Stimulated activated CD4-positive, alpha-beta T cell treated with anti-CD3 and anti-CD28 coated beads, TNF-alpha, amount 100 ng/mL, for 24 hours (primary cell): Measurements from ENCODE around the gene TMEM154.

Experiments used
- DNase-seq, 3 experiments: peaks; one replicate each; pipeline ENCODE4 v3.0.0-alpha.2; 2020; ENCODE audit warnings: low read depth in 3 of 3

The TMEM154 gene

DNA sequence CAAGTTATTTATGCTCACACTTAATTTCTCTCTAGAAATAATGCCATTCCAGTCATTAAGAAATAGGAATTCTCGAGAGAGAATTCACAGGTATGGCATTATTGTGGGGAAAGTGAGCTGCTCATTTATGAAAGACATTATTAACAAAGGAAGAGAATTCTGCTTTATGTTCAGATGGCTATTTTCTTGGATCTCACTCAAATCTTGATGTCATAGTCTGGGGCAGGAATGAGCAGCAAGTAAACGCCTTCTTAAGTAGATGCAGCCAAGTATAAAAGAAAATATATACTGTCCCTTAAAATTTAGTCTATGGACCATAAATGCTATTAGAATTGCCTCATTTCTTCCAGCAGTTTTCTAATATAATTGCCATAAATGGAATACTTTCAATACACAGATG, 85.7 kb downstream of the TMEM154 start:
- no peak for DNase-seq

DNA sequence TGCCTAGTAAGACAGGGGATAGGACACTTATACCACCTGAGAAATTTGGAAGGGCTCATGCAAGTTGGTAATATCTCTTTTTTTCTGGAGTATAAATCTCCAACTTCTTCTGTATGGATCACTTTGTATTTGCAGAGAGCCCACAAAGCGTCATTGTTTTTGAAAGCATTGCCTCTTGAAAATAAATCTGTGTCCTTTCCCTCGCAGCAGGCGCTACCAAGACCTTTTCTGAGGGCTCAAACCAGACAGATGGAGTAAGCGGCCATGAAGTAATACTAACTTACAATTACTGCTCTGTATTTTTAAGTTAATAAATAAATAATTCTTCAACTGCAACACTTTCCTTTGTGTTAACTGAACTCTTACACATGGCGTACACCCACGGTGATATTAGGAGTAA, 87.9 kb downstream of the TMEM154 start:
- DNase-seq = no peak

DNA sequence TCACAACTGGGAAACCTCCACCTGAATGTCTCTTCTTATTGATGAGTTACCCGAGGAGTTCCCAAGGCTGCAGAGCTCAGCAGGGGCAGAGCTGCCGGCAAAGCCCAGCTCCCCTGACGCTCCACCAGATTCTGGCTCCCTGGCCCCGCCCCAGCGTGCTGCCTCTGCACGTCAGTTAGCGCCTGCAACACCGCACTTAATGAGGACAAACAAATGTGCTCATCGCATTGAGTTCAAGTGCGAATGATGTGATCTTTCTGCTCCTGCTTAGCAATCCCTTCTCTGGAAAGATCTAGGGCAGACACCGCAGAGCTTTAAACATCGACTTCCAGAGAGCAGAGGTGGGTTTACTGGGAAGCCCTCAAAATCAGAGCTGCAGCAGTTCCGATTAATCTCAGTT, 88.4 kb downstream of the TMEM154 start:
- DNase-seq = peak in 1 of 3 experiments; percentile 14

DNA sequence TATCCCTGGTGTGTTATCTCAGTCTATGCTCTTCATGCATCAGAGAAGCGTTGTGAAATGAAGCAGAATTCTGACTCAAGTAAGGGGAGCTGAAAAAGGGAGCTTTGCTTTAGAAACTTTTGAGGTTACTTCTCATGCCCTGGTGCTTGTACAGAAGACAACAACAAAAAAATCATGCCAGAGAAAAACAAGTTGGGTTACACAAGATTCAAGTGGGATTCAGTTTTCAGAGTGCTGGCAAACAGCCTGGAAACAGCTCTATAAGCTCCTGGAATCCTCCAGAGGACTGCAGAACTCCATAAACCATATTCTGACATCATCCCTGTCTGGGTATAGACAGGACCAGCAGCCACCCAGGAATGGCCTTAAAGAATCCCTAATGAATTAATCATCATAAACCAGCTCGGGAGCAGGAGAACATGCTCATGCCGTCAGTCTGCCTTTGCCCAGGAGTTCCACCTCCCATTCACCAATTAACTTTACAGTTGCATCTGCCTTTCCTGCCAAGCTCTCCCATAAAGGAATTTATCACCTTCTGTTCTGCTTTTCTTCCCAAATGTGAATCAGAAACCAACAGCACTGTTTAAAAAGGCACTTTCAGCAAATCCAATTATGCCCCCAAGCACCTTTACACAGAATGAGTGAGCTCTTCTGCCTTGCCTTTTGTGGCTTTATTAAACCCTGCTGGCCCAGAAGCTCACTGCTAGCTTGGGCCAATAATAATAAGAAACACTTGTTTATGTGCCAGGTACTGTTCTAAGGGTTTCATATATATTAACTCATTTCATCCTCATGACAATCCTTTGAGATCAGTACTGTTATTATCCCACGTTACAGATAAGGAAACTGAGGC, 89.4 kb downstream of the TMEM154 start:
- no peak for DNase-seq

DNA sequence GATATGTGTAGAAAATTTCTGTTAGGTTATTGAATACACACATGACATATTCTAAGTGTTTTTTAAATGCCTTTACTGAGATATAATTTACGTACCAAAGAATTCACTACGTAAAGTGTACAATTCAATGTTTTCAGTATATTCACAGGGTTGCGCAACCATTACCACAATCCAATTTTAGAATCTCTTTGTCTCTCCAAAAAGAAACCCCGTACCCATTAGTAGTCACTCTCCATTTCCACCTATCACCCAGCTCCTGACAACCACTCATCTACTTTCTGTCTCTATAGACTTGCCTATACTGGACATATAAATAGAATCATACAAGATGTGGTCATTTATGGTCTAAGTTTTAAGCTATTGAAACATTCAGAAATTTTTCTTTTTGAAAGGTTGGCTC, 90.9 kb downstream of the TMEM154 start:
- no peak for DNase-seq

DNA sequence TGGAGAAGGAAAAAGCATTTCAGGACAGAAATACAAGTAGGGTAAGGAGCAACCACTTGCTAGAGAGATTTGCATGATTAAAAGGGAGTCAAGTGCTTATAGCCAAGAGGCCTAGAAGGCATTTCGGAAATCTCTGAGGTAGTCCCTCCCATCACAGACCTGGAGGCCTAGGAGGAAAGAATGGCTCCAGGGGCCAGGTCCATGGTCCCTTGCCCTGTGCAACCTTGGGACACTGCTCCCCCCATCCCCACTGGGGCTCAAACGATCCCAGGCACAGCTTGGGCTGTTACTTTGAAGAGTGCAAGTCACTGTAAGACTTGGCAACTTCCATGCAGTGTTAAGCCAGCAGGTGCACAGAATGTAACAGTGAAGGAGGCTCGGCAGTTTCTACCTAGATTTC, 92.7 kb downstream of the TMEM154 start:
- DNase-seq = no peak

DNA sequence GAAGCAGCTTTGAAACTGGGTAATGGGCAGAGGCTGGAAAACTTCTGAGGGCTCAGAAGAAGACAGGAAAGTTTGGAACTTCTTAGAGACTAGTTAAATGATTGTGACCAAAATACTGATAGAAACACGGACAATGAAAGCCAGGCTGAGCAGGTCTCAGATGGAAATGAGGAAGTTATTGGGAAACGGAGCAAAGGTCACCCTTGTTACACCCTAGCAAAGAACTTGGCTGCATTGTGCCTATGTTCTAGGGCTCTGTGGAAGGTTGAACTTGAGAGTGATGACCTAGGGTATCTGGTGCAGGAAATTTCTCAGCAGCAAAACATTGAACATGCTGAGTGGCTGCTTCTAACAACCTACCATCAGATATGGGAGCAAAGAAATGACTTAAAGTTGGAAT, 93.1 kb downstream of the TMEM154 start:
- no peak for DNase-seq

DNA sequence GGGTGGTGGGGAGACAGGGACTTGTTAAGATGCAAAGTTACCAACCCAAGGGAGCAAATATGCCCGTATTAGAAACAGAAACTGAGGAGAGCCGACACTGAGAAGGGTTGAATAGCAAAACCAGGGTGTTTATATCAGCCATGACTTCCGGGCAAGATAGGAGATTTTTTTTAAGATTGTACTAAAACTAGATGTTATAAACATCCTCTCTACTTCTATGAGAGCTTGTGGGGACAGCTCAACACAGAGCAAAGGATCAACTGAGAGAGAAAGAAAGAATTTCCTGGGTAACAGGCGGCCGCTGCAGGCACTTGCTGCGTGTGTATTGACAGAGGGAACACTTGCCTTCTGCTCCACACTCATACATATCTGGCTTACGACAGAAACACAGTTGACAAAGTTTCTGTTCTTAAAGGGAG, 94.8 kb downstream of the TMEM154 start:
- no peak for DNase-seq

DNA sequence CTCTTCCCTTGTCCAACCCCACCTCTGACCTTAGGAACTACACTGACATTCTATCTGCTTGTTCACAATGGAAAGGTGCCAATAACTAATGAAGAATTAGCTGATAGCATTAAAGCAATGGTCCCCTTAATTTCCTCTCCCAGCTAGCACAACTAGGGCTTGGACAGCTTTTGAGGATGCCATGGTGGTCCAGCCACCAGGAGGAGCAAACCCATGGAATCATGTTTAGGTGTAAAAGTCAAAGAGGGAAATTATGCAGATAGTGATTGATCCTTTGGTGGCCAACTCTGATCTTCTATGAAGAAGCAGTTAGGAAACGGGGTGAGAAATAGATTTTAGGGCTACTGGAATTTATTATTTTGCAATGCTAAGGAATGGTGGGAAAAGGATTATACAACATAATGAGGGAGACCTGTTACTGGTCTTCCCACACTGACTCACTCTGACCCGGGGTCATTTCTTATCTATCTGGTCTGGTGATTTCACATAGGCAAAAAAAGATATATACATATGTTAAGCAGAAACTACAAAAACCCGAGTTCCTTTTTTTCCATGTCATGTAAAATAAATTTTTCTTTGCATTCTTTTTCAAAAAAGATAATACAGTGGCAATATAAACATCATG, 98.1 kb downstream of the TMEM154 start:
- no peak for DNase-seq

DNA sequence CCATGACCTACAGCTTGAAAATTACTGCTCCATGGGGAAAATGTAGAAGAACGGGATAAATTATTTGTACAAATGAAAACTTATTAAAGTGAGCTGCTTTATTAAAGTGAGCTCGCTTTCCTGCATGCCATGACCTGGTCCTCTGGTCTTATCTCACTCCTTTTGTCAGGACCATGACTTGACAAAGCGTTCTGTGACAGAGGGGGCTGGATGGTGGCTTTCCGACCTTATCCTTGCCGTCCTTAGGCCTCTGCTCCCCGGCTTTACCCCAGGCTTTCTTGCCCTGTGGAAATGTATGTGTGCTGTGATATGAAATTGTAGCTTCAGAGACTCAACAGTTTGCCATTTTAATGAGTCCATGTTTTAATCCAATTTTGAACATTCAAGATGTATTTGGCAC, 99.9 kb downstream of the TMEM154 start:
- DNase-seq = no peak

DNA sequence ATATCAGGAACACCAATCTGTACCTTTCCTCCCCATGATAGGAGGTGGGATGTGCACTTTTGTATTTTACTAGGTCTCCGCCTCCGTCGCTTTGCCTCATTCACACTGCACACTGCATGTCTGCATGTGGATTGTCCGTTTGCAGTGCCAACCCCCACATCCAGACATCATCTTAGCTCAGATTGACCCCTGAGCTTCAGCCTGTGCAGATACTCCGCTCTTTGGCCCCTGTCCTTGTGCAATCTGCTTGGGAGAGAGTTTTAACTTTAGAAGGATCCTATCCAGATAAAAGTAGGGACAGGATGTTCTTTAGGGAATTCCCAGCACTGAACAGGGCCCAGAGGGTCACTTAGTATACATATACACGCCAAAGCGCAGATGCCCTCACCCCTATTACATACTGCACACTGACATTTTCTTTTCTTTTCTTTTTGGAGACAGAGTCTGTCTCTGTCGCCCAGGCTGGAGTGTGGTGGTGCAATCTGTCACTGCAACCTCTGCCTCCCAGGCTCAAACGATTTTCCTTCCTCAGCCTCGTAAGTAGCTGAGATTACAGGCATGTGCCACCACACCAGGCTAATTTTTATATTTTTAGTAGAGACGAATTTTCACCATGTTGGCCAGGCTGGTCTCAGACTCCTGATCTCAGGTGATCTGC, 100.6 kb downstream of the TMEM154 start:
- no peak for DNase-seq

DNA sequence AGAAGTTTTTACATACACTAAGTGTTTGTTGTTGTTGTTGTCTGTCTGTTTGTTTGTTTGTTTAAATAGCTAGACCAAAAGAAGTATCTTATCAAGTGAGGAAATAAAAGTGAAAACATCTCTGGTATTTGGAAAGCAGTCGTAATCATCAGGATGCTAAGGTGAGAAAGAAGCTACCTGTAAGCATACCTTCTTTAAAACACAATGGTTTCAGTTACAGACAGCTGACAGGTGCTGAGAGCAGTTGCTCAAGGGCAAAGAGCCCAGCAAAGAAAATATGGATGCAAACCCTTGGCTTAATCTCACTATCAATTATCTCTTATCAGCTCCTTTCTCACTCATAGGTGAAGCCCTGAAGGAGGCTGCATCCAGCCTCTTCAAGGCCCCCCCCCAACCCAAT, 101.1 kb downstream of the TMEM154 start:
- no peak for DNase-seq

DNA sequence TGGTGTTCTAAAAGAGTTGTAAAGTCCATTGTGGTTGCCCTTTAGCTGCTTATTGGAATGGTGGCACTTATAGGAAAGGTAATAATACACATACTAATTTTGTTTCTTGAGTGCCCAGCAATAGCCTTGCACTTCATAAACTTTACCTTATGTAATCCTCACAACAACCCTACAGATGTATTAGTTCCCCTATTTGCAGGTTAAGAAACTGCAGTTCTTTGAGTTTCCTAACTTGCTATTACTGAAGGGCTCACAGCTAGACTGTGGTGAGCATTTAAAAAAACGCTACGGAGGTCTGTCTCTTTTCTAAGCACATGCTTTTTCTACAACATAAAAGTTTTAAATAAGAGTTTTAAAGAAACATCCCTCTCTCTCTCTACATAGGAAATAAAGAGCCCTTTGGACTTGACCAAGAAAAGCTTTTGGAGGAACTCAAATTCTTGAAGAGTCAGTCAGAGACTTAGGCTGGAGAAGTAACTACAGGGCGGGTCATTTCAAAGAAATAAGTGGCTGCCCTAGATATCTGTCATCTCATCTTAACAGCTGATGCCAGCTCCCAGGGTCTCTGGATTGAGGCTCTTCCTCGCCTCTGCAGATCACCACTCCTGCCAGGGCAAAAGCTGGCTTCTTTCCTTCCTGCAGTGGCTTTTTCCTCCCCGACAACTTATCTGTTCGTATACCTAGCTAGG, 101.9 kb downstream of the TMEM154 start:
- no peak for DNase-seq

DNA sequence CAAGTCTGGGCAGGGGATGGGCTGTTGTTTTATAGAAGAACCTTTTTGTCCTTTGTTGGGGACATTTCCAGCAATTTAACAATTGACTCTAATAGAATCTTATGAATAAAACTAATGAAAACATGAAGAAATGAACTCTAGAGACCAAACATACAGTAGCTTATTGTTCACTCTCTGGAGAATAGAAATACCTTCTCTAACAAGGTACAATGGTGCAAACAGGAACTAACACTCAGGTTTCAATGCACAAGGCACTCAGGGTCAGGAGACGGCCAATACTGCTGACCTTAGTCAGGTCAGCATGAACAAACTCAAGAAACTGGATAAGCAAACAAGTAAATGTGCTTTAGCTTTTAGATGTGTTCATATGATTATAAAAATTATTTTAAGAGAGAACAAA, 104.3 kb downstream of the TMEM154 start:
- no peak for DNase-seq

DNA sequence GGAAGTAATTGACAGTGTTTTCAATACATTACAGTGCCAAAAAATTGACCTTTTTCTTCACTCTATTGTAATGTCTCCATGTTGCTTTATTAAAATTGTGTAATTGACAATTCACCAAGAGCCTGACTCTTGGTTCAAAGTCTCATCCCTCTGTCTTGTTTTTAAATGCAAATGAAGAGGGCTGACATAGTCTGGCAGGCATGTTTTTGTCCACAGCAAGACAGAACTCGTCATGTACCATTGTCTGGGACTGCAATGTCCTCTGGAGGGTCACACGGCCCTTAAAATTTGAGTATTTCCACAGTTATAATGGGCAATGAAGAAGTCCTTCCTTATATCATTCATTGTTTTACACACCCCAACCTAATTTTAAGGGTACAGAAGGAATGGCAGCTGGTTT, 105.9 kb downstream of the TMEM154 start:
- DNase-seq = no peak

DNA sequence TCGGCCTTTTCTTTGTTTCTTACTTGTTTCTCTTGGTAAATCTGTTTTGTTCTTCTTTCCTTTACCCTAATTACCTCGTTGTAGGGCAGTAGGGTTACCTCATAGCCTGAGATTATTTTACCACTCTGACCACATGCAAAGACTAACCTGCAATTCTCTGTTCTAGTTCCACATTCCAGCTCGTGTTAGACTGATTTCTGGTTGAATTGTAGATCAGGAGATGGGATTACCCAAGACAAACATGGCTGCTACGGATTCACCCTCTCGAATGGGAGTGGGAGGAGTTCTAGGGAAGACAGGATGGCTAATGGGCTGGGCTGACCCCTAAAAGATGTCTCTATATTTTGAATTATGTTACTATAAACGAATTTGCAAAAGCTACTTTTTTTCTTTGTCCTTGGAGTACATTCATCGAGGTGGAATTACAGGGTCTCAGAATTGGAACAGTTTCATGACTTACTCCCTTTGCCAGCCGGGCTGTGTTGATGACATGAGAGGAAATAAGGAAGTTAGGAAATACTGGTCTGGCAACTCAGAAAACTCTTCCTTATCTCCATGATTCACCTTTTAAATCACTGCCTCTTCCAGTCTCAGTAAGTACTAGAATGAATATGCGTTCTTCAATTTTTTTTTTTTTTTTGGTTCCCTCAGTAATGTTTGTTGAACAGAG, 107.2 kb downstream of the TMEM154 start:
- DNase-seq = no peak

DNA sequence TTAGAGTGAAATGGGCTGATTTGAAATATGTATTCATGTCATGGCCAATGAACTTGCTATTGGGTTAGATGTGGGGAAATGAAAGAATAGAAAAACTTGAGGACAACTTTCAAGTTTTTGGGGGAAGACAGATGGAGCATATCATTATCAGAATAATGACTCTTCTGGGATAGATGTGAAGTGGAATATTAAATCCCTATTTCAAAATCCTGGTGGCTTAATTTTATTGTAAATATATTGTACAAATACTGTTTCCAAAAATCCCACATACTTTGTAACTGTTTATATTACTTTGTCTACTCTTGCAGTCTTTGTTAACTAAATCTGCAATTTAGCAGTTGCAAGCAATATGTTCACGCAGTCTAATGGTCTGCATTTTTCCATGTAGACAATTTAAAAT, 108.0 kb downstream of the TMEM154 start:
- no peak for DNase-seq

DNA sequence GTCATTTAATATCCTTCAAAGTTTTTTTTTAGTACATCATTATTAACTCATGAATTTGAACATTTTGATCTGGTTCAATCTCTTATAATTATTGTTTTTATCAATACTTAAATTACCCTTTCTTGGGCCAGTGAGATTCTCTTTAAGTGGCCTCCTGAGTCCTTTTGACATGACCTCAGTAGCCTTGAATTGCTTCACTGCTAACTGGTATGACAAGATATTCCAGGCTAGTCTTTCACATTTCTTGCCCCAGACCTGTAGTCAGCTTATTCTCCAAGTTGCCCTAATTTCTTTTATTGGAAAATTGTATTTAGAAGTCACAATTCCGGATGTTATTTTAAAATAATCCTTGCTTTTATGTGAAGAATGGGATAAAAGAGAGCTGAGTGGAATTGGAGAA, 108.5 kb downstream of the TMEM154 start:
- DNase-seq = no peak
